Measurements from ENCODE around the gene ULK4. TPM values are rescaled to one million over a fixed set of nuclear protein-coding genes. Genes with fewer than 3 reads are reported as not detected.

Gene ULK4
- total RNA-seq, 1 experiment from 2014 or later: 14.3 TPM

DNA sequence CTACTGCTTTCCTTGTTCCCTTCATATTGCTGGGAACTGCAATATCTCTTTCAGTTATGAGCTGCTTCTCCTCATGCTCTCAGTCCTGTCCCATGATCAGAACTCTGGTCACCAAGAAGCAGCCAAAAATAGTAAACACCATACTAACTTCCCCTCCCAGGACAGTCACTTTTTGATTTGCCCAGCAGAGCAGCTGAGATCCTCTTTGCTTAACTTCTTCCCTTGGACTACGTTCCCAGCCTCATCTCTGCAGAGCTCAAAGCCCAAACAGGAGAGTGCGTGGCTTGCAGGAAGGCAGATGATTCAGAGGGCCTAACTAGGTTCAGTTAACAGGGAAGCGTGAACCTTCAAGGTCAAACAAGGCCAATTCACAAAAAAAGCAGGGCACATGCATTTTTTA, 609.4 kb downstream of the ULK4 start:
- TF ChIP-seq, protein P1, sequence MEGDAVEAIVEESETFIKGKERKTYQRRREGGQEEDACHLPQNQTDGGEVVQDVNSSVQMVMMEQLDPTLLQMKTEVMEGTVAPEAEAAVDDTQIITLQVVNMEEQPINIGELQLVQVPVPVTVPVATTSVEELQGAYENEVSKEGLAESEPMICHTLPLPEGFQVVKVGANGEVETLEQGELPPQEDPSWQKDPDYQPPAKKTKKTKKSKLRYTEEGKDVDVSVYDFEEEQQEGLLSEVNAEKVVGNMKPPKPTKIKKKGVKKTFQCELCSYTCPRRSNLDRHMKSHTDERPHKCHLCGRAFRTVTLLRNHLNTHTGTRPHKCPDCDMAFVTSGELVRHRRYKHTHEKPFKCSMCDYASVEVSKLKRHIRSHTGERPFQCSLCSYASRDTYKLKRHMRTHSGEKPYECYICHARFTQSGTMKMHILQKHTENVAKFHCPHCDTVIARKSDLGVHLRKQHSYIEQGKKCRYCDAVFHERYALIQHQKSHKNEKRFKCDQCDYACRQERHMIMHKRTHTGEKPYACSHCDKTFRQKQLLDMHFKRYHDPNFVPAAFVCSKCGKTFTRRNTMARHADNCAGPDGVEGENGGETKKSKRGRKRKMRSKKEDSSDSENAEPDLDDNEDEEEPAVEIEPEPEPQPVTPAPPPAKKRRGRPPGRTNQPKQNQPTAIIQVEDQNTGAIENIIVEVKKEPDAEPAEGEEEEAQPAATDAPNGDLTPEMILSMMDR (IDR thresholded peaks at IDR 0.05): no peak
- TF ChIP-seq, protein P2, sequence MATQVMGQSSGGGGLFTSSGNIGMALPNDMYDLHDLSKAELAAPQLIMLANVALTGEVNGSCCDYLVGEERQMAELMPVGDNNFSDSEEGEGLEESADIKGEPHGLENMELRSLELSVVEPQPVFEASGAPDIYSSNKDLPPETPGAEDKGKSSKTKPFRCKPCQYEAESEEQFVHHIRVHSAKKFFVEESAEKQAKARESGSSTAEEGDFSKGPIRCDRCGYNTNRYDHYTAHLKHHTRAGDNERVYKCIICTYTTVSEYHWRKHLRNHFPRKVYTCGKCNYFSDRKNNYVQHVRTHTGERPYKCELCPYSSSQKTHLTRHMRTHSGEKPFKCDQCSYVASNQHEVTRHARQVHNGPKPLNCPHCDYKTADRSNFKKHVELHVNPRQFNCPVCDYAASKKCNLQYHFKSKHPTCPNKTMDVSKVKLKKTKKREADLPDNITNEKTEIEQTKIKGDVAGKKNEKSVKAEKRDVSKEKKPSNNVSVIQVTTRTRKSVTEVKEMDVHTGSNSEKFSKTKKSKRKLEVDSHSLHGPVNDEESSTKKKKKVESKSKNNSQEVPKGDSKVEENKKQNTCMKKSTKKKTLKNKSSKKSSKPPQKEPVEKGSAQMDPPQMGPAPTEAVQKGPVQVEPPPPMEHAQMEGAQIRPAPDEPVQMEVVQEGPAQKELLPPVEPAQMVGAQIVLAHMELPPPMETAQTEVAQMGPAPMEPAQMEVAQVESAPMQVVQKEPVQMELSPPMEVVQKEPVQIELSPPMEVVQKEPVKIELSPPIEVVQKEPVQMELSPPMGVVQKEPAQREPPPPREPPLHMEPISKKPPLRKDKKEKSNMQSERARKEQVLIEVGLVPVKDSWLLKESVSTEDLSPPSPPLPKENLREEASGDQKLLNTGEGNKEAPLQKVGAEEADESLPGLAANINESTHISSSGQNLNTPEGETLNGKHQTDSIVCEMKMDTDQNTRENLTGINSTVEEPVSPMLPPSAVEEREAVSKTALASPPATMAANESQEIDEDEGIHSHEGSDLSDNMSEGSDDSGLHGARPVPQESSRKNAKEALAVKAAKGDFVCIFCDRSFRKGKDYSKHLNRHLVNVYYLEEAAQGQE (IDR thresholded peaks at IDR 0.05; ENCODE audit: insufficient read depth in 1 of 2, low read depth in 2 of 2, low read length in 1 of 2): no peak
- TF ChIP-seq POLR2AphosphoS5 (IDR thresholded peaks at IDR 0.05; ENCODE audit: low read depth, low read length) (no peak), SIN3A (IDR thresholded peaks at IDR 0.05; ENCODE audit: borderline replicate concordance, insufficient read depth, low read depth, low read length) (no peak), TCF7L2 (IDR thresholded peaks at IDR 0.05; ENCODE audit: low read depth, low read length) (no peak)
- Histone ChIP-seq H3K27me3 (ENCODE audit: control insufficient read depth, insufficient read depth, low read length) (no peaks in the 10 kb centered on the region), H3K9me3 (ENCODE audit: control insufficient read depth, insufficient read depth, low read depth, low read length) (no peaks in the 10 kb centered on the region), H3K4me3 (ENCODE audit: low read depth in 2 of 2, low read length in 2 of 2) (no peak overlapping the region), H3K36me3 (ENCODE audit: control insufficient read depth, insufficient read depth, low read length) (no peaks in the 10 kb centered on the region), H3K4me1 (ENCODE audit: control insufficient read depth, insufficient read depth, low read length) (no peaks in the 10 kb centered on the region), H3K27ac (ENCODE audit: low read length) (no peak overlapping the region)
- no TSS peak for BruUV-seq (replicated peaks)
- no peak for DNase-seq (ENCODE audit: low read depth, low spot score)
- ChIA-PET CTCF (no interaction called here), POLR2A (no interaction called here)
- no peak for ATAC-seq
- intact Hi-C loops (cut with micrococcal nuclease; ENCODE audit: unreplicated experiment): no loop called here
- in situ Hi-C loops (cut with HindIII; ENCODE audit: low pct_unique_long_range_greater_than_20kb, low sequenced_read_pairs): no loop called here

DNA sequence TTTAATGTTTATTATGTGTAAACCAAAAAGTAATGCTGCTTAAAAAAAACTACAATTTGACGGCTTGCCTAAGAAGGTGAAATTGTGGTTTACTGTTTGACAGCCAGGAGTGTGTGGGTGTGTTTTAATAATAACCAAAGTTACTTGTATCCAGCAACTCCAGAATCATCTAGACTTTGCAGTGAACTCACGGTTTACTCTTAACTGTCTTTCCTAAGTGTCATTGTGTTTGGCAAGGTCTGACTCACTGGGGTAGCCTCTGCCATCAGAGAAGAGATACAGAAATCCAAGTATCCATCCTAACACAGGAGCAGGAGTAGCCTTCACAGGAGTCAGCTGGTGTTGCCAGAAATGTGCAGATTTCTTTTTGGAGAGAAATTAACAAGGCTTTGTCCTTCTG, 611.5 kb downstream of the ULK4 start:
- ATAC-seq (no peak), DNase-seq (ENCODE audit: low read depth, low spot score) (no peak)
- CTCF ChIA-PET: no interaction called here
- Histone ChIP-seq H3K9me3 (ENCODE audit: control insufficient read depth, insufficient read depth, low read depth, low read length) (no peaks in the 10 kb centered on the region), H3K4me1 (ENCODE audit: control insufficient read depth, insufficient read depth, low read length) (no peaks in the 10 kb centered on the region), H3K27me3 (ENCODE audit: control insufficient read depth, insufficient read depth, low read length) (no peaks in the 10 kb centered on the region), H3K27ac (ENCODE audit: low read length) (no peak overlapping the region), H3K36me3 (ENCODE audit: control insufficient read depth, insufficient read depth, low read length) (no peaks in the 10 kb centered on the region), H3K4me3 (ENCODE audit: low read depth in 2 of 2, low read length in 2 of 2) (no peak overlapping the region)
- no peak for TF ChIP-seq SIN3A (IDR thresholded peaks at IDR 0.05; ENCODE audit: borderline replicate concordance, insufficient read depth, low read depth, low read length)
- no peak for TF ChIP-seq TCF7L2 (IDR thresholded peaks at IDR 0.05; ENCODE audit: low read depth, low read length)
- TF ChIP-seq, protein P2 (IDR thresholded peaks at IDR 0.05; ENCODE audit: insufficient read depth in 1 of 2, low read depth in 2 of 2, low read length in 1 of 2): no peak
- TF ChIP-seq, protein P1 (IDR thresholded peaks at IDR 0.05): no peak
- TF ChIP-seq POLR2AphosphoS5 (IDR thresholded peaks at IDR 0.05; ENCODE audit: low read depth, low read length): no peak
- POLR2A ChIA-PET: no interaction called here
- in situ Hi-C loops (cut with HindIII; ENCODE audit: low pct_unique_long_range_greater_than_20kb, low sequenced_read_pairs) (no loop called here), intact Hi-C loops (cut with micrococcal nuclease; ENCODE audit: unreplicated experiment) (no loop called here)
- no TSS peak for BruUV-seq (replicated peaks)
